MG63 (cell line): ENCODE results near the gene SIGLEC9. TPM values are rescaled to one million over a fixed set of nuclear protein-coding genes. Genes with fewer than 3 reads are reported as not detected.

ENCODE experiments used
- DNase-seq: peaks from one replicate; pipeline ENCODE4 v3.0.0-alpha.2; 2020
- H3K27me3 ChIP-seq: fragments of 250-450 bp; sonication (Bioruptor Pico); 2 replicates; pipeline ENCODE4 v1.5.1; 2020; ENCODE audit warnings: mild to moderate bottlenecking, moderate library complexity
- H3K36me3 ChIP-seq: fragments of 250-450 bp; sonication (Bioruptor Pico); 2 replicates; pipeline ENCODE4 v1.5.1; 2020; ENCODE audit warnings: mild to moderate bottlenecking, moderate library complexity
- H3K4me3 ChIP-seq: fragments of 250-450 bp; sonication (Bioruptor Pico); 2 replicates; pipeline ENCODE4 v1.5.1; 2020; ENCODE audit warnings: mild to moderate bottlenecking, moderate library complexity
- H3K9me3 ChIP-seq: fragments of 250-450 bp; sonication (Bioruptor Pico); 2 replicates; pipeline ENCODE4 v1.5.1; 2020; ENCODE audit warnings: mild to moderate bottlenecking, moderate library complexity
- total RNA-seq: library from RNA; depleted of rRNA; stranded (reverse); fragments of >200 nt; shearing (Covaris generic); gene quantifications from 2 replicates; pipeline ENCODE4 v1.2.3, GENCODE V29; 2014; ENCODE audit warnings: low replicate concordance

SIGLEC9 gene
- total RNA-seq, 1 experiment from 2014 or later = not detected

GRCh38 chr19:51110666-51110971 lies 14.1 kb upstream of the SIGLEC9 start:
- Histone ChIP-seq H3K27me3 (peaks cover 33% of the 10 kb centered on the region), H3K4me3 (no peak overlapping the region), H3K9me3 (no peaks in the 10 kb centered on the region), H3K36me3 (peaks cover 16% of the 10 kb centered on the region)
- DNase-seq = no peak

GRCh38 chr19:51111606-51112005 lies 13.1 kb upstream of the SIGLEC9 start:
- Histone ChIP-seq H3K4me3 (no peak overlapping the region), H3K36me3 (peaks cover 12% of the 10 kb centered on the region), H3K27me3 (peaks cover 43% of the 10 kb centered on the region), H3K9me3 (no peaks in the 10 kb centered on the region)
- DNase-seq = peak; percentile 18

- peaks cover 61% of the 10 kb centered on the region for H3K27me3 ChIP-seq
- no peak overlapping the region for H3K4me3 ChIP-seq
- DNase-seq = no peak
- H3K36me3 ChIP-seq = no peaks in the 10 kb centered on the region
- H3K9me3 ChIP-seq = no peaks in the 10 kb centered on the region
Observed at GRCh38 chr19:51114087-51114729, 10.5 kb upstream of the SIGLEC9 start.

- peaks cover 57% of the 10 kb centered on the region for H3K27me3 ChIP-seq
Observed at GRCh38 chr19:51116736-51117286, 7.9 kb upstream of the SIGLEC9 start.

GRCh38 chr19:51119101-51119500 lies 5.6 kb upstream of the SIGLEC9 start:
- Histone ChIP-seq H3K9me3 (no peaks in the 10 kb centered on the region), H3K4me3 (no peak overlapping the region), H3K36me3 (no peaks in the 10 kb centered on the region), H3K27me3 (peaks cover 40% of the 10 kb centered on the region)
- DNase-seq = peak; percentile 14

More at GRCh38 chr19:51116736-51117286, 7.9 kb upstream of the SIGLEC9 start:
- Histone ChIP-seq H3K36me3 (no peaks in the 10 kb centered on the region), H3K9me3 (no peaks in the 10 kb centered on the region), H3K4me3 (no peak overlapping the region)
- DNase-seq = no peak

GRCh38 chr19:51119611-51120010 lies 5.1 kb upstream of the SIGLEC9 start:
- Histone ChIP-seq H3K27me3 (peaks cover 34% of the 10 kb centered on the region), H3K9me3 (no peaks in the 10 kb centered on the region), H3K4me3 (no peak overlapping the region), H3K36me3 (no peaks in the 10 kb centered on the region)
- no peak for DNase-seq

- DNase-seq = no peak
- H3K27me3 ChIP-seq = peaks cover 31% of the 10 kb centered on the region
Observed at GRCh38 chr19:51120160-51120559, 4.5 kb upstream of the SIGLEC9 start.

GRCh38 chr19:51121257-51121656 lies 3.4 kb upstream of the SIGLEC9 start:
- Histone ChIP-seq H3K4me3 (no peak overlapping the region), H3K9me3 (no peaks in the 10 kb centered on the region), H3K27me3 (peaks cover 22% of the 10 kb centered on the region), H3K36me3 (no peaks in the 10 kb centered on the region)
- no peak for DNase-seq

More at GRCh38 chr19:51120160-51120559, 4.5 kb upstream of the SIGLEC9 start:
- no peak overlapping the region for H3K4me3 ChIP-seq
- H3K36me3 ChIP-seq = no peaks in the 10 kb centered on the region
- no peaks in the 10 kb centered on the region for H3K9me3 ChIP-seq

- peaks cover 12% of the 10 kb centered on the region for H3K27me3 ChIP-seq
- no peak overlapping the region for H3K4me3 ChIP-seq
- DNase-seq = no peak
- H3K9me3 ChIP-seq = no peaks in the 10 kb centered on the region
- H3K36me3 ChIP-seq = no peaks in the 10 kb centered on the region
Observed at GRCh38 chr19:51122112-51122981, 2.4 kb upstream of the SIGLEC9 start.

GRCh38 chr19:51123381-51123800 lies 1.3 kb upstream of the SIGLEC9 start:
- H3K4me3 ChIP-seq = no peak overlapping the region
- DNase-seq = no peak
- no peaks in the 10 kb centered on the region for H3K36me3 ChIP-seq
- no peaks in the 10 kb centered on the region for H3K9me3 ChIP-seq
- peaks cover 2% of the 10 kb centered on the region; the same call in 1 of the 2 replicates for H3K27me3 ChIP-seq

- no peak for DNase-seq
- Histone ChIP-seq H3K36me3 (no peaks in the 10 kb centered on the region), H3K27me3 (no peaks in the 10 kb centered on the region; the same call in 1 of the 2 replicates), H3K4me3 (no peak overlapping the region), H3K9me3 (no peaks in the 10 kb centered on the region)
Observed at GRCh38 chr19:51123802-51124201, 904 bp upstream of the SIGLEC9 start.

GRCh38 chr19:51124216-51124615 lies 490 bp upstream of the SIGLEC9 start:
- Histone ChIP-seq H3K4me3 (no peak overlapping the region), H3K27me3 (no peaks in the 10 kb centered on the region; the same call in 1 of the 2 replicates), H3K36me3 (no peaks in the 10 kb centered on the region), H3K9me3 (no peaks in the 10 kb centered on the region)
- DNase-seq = no peak

- no peaks in the 10 kb centered on the region; the same call in 1 of the 2 replicates for H3K27me3 ChIP-seq
- H3K36me3 ChIP-seq = no peaks in the 10 kb centered on the region
- H3K9me3 ChIP-seq = no peaks in the 10 kb centered on the region
- no peak overlapping the region for H3K4me3 ChIP-seq
- DNase-seq = no peak
Observed at GRCh38 chr19:51125421-51126075, 842 bp downstream of the SIGLEC9 start.

GRCh38 chr19:51127032-51127431 lies 2.3 kb downstream of the SIGLEC9 start:
- Histone ChIP-seq H3K36me3 (no peaks in the 10 kb centered on the region), H3K9me3 (no peaks in the 10 kb centered on the region), H3K27me3 (no peaks in the 10 kb centered on the region; the same call in 1 of the 2 replicates), H3K4me3 (no peak overlapping the region)
- DNase-seq = no peak

GRCh38 chr19:51127755-51128154 lies 3.0 kb downstream of the SIGLEC9 start:
- no peaks in the 10 kb centered on the region for H3K9me3 ChIP-seq
- peak; percentile 17 for DNase-seq

GRCh38 chr19:51128227-51128626 lies 3.5 kb downstream of the SIGLEC9 start:
- no peaks in the 10 kb centered on the region; the same call in 1 of the 2 replicates for H3K27me3 ChIP-seq
- no peaks in the 10 kb centered on the region for H3K9me3 ChIP-seq
- no peak overlapping the region for H3K4me3 ChIP-seq
- no peak for DNase-seq
- H3K36me3 ChIP-seq = no peaks in the 10 kb centered on the region

More at GRCh38 chr19:51127755-51128154, 3.0 kb downstream of the SIGLEC9 start:
- Histone ChIP-seq H3K27me3 (no peaks in the 10 kb centered on the region; the same call in 1 of the 2 replicates), H3K4me3 (no peak overlapping the region), H3K36me3 (no peaks in the 10 kb centered on the region)

- no peak overlapping the region for H3K4me3 ChIP-seq
- no peaks in the 10 kb centered on the region; the same call in 1 of the 2 replicates for H3K27me3 ChIP-seq
- H3K36me3 ChIP-seq = no peaks in the 10 kb centered on the region
- H3K9me3 ChIP-seq = peaks cover 2% of the 10 kb centered on the region; the same call in 1 of the 2 replicates
- DNase-seq = no peak
Observed at GRCh38 chr19:51129716-51130115, 5.0 kb downstream of the SIGLEC9 start.
